Kidney (tissue), 14 donors: ENCODE data around the gene TTYH1. TPM values are rescaled to one million over a fixed set of nuclear protein-coding genes. Genes with fewer than 3 reads are reported as not detected.

ENCODE experiments used
- DNase-seq, 5 donors: peaks; one replicate each; pipeline ENCODE4 v3.0.0-alpha.2; 2013 to 2020
- FAIRE-seq: peaks from 2 replicates; lab custom pipeline; 2012; peaks lifted over from hg19 to GRCh38; lab: Jason Lieb, UNC
- H3K27ac ChIP-seq, 2 donors: one replicate each; pipeline ENCODE4 v1.7.0; 2013; ENCODE audit warnings: low read depth in 2 of 2, low read length in 2 of 2, inconsistent platforms in 1 of 2
- H3K27me3 ChIP-seq: one replicate; pipeline ENCODE4 v1.7.1; 2013; ENCODE audit warnings: low read length, inconsistent platforms; ENCODE audit not compliant: control insufficient read depth, insufficient read depth
- H3K36me3 ChIP-seq, 3 donors: one replicate each; pipeline versions ENCODE4 v1.7.0 to v1.7.1; 2013; ENCODE audit warnings: low read length in 3 of 3, control low read depth in 1 of 3, inconsistent platforms in 1 of 3; ENCODE audit not compliant: insufficient read depth in 3 of 3, control insufficient read depth in 2 of 3
- H3K4me1 ChIP-seq, 3 donors: one replicate each; pipeline versions ENCODE4 v1.7.0 to v1.7.1; 2013; ENCODE audit warnings: low read length in 3 of 3, inconsistent platforms in 1 of 3, low read depth in 1 of 3; ENCODE audit not compliant: control insufficient read depth in 2 of 3, insufficient read depth in 2 of 3
- H3K4me3 ChIP-seq, 3 donors: one replicate each; pipeline versions ENCODE4 v1.7.0 to v1.8.1; 2013; ENCODE audit warnings: low read length in 3 of 3, control low read depth in 1 of 3, inconsistent platforms in 1 of 3
- H3K9ac ChIP-seq, 3 donors: one replicate each; pipeline versions ENCODE4 v1.7.0 to v1.7.1; 2013; ENCODE audit warnings: low read length in 3 of 3, control low read depth in 1 of 3, inconsistent platforms in 1 of 3
- H3K9me3 ChIP-seq, 3 donors: one replicate each; pipeline versions ENCODE4 v1.7.0 to v1.7.1; 2013; ENCODE audit warnings: low read length in 3 of 3, control low read depth in 1 of 3, inconsistent platforms in 1 of 3; ENCODE audit not compliant: control insufficient read depth in 2 of 3, insufficient read depth in 1 of 3
- CTCF ChIP-seq: IDR thresholded peaks from 3 replicates; pipeline ENCODE4 v1.5.1; 2012; ENCODE audit warnings: mild to moderate bottlenecking, moderate library complexity, borderline replicate concordance; ENCODE audit not compliant: insufficient read depth; ENCODE audit errors: extremely low read depth
- intact Hi-C: fragments of 100-400 bp; cut with DNase I; formaldehyde crosslinking; loops from one replicate; pipeline ENCODE4 v1.11.1; 2022
- polyA plus RNA-seq: library from polyadenylated mRNA; stranded (reverse); fragments of 350-450 nt; fragmentation: Illumina TruSeq; extraction: RNeasy Lipid Tissue Mini Kit (QIAGEN cat#74804); gene quantifications from one replicate; pipeline ENCODE4 v1.2.3, GENCODE V29; 2014; ENCODE audit warnings: low read depth, low replicate concordance; ENCODE audit not compliant: insufficient read depth
- total RNA-seq: library from RNA; stranded (reverse); fragmentation: NEBNext Ultra II Directional; extraction: Animal tissue kit (Norgen Biotek cat#: 25700); gene quantifications from one replicate; pipeline ENCODE4 v1.2.1, GENCODE V29; 2021
- donor health status: control.
- donor health status: control.
- donor health status: control.
- donor health status: control.
- donor health status: control.
- donor health status: DM: yes; HTN: yes; CAD: no.
- donor health status: Normal renal cell carcinoma (clear cell type).

Gene TTYH1
- total and polyA plus RNA-seq, 2 donors from 2014 or later: 1.5 to 1.9 TPM

GRCh38 chr19:54415901-54416673 is 823 bp downstream of the TTYH1 start:
- H3K4me1 ChIP-seq: no peaks in the 10 kb centered on the region
- H3K4me3 ChIP-seq: no peak overlapping the region
- no peak overlapping the region for H3K27ac ChIP-seq
- no peak for TF ChIP-seq CTCF
- H3K9me3 ChIP-seq: no peaks in the 10 kb centered on the region
- H3K9ac ChIP-seq: no peak overlapping the region
- H3K27me3 ChIP-seq: peaks cover 17% of the 10 kb centered on the region
- H3K36me3 ChIP-seq: no peaks in the 10 kb centered on the region
- FAIRE-seq (no peak), DNase-seq (no peak)
- intact Hi-C loops: no loop called here

GRCh38 chr19:54416695-54417491 is 1.6 kb downstream of the TTYH1 start:
- Histone ChIP-seq H3K9me3 (no peaks in the 10 kb centered on the region), H3K4me3 (no peak overlapping the region)
- no peak for FAIRE-seq

GRCh38 chr19:54418030-54418929 is 3.0 kb downstream of the TTYH1 start:
- intact Hi-C loops: no loop called here
- no peak overlapping the region for H3K4me3 ChIP-seq
- DNase-seq (peak in 2 of 5 donors; percentile 46 to 56), FAIRE-seq (no peak)
- H3K36me3 ChIP-seq: no peaks in the 10 kb centered on the region
- no peaks in the 10 kb centered on the region for H3K9me3 ChIP-seq
- no peak overlapping the region for H3K27ac ChIP-seq
- peaks cover 17% of the 10 kb centered on the region for H3K27me3 ChIP-seq
- no peak for TF ChIP-seq CTCF
- H3K4me1 ChIP-seq: no peaks in the 10 kb centered on the region
- H3K9ac ChIP-seq: no peak overlapping the region

More at GRCh38 chr19:54416695-54417491, 1.6 kb downstream of the TTYH1 start:
- no peak overlapping the region for H3K9ac ChIP-seq
- no peaks in the 10 kb centered on the region for H3K4me1 ChIP-seq
- intact Hi-C loops: no loop called here
- peaks cover 17% of the 10 kb centered on the region for H3K27me3 ChIP-seq
- H3K27ac ChIP-seq: no peak overlapping the region
- TF ChIP-seq CTCF: no peak
- peak in 2 of 5 donors; percentile 50 to 55 for DNase-seq
- H3K36me3 ChIP-seq: no peaks in the 10 kb centered on the region
